ENCODE measurements around the gene CTCF.

Gene CTCF

DNA sequence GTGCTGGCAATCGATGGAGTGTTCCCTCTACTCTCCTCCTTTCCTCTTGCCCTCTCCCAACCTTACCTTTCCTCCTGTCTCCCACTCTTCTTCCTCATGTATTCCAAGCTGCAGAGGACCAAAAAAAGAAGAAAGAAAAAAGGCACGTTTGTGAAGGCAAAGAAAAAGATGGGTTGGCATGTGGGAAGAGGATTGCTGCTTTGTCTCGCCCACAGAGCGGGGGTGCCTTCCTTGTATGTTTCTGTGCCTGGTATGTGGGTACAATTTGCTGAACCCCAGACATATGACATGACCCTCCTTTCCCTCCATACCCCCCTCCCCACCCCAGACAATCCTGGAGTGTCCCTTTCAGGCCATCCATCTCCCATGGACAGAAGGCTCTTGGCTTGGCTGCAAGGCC is 13.1 kb upstream of the CTCF start:
- no peak for DNase-seq

DNA sequence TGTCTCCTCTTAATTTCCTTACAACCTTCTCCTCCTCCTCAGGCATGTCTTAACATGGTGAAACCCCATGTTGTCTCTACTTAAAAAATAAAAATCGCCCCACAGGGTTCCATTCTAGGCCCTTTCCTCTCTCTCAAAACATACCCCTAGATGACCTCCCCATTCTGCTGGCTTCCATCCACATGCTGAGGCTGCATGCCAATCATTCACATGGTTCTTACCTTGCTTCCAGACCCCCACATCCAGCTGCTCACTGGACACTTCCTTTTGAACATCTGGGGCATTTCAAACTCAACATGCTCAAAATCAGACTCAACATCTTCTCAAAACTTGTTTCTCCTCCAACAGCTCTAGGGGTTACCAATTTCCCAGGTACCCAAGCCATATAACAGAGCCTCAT is 12.4 kb upstream of the CTCF start:
- no peak for DNase-seq

DNA sequence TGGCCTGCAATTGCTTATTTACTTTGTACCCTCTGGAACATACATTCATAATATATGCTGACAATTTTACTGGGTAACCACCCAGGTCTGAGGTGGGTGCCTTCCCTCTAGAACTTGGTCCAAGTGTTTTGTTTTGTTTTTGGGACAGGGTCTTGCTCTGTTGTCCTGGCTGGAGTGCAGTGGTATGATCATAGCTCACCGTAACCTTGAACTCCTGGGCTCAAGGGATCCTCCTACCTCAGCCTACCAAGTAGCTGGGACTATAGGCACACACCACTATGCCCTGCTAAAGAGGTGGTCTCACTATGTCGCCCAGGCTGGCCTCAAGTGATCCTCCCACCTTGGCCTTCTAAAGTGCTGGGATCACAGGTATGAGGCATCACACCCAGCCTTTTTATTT is 11.2 kb upstream of the CTCF start:
- DNase-seq, result no peak

- no peak for DNase-seq
Measured at GRCh38 chr16:67551972-67552371, 10.4 kb upstream of the CTCF start.

- no peak for DNase-seq
Measured at GRCh38 chr16:67552476-67552875, 9.8 kb upstream of the CTCF start.

GRCh38 chr16:67555795-67556212 is 6.5 kb upstream of the CTCF start:
- peak in 2 of 5 experiments; percentile 42 to 88 for DNase-seq

DNA sequence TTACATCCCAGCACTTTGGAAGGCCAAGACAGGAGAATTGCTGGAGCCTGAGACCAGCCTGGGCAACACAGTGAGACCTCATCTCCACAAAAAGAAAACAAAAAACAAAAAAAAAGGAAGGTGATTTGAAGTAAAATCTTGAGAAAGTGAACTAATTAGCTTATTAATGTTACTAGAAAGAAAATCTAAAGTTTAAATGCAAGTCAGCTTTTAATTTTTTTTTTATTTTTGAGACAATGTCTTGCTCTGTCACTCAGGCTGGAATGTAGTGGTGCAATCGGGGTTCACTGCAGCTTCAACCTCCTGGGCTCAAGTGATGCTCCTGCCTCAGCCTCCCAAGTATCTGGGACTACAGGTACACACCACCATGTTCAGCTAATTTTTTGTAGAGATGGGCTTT is 3.5 kb upstream of the CTCF start:
- no peak for DNase-seq

GRCh38 chr16:67560827-67561342 is 1.4 kb upstream of the CTCF start:
- DNase-seq, result no peak

DNA sequence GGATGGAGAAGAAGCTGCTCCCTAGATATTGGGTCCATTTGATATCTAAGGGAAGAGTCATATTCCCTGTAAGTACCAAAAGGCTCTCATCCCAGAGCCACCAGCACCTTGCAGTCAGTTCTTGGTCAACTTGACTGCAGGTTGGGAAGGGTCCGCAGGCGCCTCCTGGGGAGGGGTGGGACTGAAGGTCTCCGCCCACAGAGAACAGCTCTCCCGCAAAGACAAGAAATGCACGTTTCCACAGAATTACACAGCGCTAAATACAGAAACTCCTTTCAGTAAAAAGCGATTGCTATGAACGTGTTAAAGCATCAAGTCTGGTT is 864 bp upstream of the CTCF start:
- no peak for DNase-seq

DNA sequence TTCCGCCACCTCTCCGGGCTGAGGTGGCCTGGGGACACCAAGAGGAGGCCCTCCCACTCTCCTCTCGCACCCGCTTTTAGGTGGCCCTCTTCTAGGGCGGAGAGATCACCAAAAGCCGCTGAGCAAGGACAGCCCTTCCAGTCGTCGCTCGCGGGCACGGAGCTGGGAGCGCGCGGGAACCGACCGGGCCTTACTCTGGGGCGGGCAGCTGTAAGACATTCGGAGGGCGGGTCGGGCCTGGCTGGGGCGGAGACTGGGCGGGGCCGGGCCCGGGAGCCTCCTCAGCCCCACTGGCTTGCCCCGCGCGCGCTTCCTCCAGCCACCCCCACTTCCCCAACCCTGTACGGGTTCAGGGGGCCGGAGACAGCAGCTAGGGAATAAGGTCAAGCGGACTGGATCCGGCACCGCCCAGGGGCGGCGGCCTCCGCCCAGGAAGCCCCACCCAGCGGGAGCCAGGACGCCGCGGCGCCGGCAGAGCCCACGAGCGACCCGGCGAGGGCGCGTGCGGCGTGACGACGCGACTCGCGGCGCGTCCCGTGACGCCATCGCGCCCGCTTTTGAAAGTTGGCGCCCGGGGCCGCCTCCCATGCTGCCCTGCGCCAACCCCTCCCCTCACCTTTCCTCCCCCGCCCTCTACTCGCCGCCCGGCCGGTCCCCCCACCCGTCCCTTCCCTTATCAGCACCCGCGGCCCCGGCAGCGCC is 351 bp upstream of the CTCF start:
- peak; percentile 93 to 99 (median 96) for DNase-seq

DNA sequence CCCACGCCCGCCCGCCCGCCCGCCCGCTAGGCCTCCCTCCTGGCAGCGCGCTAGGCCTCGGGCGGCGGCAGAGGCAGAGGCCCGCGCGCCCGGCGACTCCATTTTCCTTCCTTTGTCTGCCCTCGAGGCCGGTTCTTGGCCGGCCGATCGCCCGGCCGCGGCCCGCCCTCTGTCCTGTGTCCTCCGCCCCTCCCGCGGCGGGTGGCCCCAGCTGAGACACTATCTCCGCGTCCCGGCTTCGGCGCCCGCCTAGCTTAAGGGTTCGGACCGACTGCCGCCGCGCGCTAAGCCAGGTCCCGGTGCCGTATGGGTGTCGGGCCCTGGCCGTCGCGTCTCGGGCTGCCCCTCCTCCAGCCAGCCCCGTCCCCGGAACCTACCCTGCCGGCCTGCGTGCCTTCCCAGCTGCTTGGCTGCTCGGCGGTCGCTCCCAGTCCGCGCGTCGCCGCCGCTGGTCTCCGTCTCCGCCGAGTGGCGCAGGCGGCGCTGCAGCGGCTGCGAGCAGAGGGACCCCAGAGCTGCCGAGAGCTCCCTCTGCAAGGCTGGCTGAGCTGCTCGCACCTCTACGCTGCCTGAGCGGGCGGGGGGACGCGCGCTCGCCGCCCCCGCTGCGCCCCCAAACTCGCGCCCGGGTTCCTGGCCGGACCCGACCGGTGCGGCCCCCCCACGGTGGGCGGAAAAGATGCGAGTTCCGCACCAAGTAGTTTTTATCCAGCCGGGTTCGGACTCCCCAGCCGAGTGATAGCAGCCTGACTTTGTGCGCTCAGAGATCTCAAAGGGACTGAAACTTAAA is 787 bp downstream of the CTCF start:
- DNase-seq, result peak; percentile 35 to 79 (median 57)

DNA sequence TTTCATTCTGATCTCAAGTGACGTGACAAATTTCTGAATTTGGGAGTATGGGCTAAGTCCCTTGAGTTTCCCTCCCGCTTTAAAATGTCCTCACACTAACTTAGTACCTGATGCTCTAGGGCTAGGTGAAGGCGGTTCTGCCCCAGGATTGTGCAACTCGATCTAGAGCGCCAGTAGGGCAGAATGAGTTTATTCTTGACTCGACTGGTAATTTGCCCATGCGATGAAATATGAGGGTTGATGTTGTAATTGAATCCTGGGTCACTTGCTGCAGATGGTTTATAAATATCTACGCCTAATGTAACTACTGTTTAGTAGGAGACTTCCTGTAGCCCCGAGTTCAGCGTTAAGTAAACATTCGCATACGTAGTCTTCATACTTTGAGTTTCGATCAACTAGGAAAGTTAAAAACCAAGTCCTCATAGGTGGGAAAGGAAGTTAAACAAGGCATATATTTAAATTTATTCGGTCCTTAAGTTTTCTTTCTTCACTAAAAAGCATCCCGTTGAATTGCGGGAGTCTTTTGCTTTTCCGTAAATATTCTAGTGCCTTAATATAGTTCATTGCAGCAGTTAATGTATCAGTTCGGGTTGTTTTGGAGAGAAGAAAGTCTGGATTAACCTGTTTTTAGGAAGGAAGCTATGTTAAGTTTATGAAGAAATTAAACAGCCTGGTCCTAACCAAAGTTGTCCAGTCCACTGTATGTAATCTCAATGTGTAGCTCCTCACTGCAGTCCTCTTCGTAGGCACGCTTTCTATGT is 1.6 kb downstream of the CTCF start:
- DNase-seq, result peak in 2 of 5 experiments; percentile 27 to 72

DNA sequence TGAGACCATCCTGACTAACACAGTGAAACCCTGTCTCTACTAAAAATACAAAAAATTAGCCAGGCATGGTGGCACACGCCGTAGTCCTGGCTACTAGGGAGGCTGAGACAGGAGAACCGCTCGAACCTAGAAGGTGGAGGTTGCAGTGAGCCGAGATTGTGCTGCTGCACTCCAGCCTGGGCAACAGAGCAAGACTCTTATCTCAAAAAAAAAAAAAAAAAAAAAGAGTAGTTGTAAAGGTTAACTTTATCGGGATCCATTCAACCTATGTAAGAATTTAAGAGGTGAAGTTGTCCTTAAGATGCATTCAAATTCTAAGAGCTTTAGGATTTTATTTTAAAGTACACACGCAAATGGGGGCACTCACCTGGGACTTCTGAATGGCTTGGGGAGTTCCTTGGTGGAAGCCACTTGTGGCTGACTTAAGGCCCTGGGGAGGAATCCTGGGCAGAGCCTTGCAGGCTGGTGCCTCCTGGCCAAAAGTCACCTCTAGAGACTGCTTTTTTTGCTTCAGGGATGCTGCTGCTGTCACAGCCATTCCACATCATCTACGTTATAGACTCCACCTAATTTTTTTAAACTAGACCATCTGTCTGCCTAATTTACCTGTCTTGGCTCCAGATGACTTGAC is 3.3 kb downstream of the CTCF start:
- no peak for DNase-seq

GRCh38 chr16:67571464-67571863 is 9.1 kb downstream of the CTCF start:
- DNase-seq, result no peak

DNA sequence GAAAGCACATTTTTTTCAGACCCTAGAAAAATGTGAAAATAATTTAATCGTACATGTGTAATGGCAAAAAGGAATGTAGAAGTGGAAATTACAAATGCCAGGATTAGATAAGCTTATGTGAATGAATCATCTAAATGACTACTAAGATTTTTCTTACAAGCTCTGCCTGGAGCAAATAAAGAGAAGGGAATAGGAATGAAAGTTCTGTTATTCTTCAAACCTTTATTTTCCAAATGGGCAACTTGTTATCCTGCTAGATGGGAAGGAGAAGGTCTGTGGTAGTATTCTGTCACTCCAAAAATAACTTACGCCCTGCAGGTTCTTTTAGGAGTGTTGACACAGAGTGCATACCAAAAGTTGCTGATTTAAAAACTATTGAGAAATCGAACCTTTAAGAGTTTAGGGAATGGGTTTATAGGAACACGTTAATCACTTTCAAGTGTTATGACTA is 9.7 kb downstream of the CTCF start:
- DNase-seq, result no peak

GRCh38 chr16:67579686-67580085 is 17.4 kb downstream of the CTCF start:
- no peak for DNase-seq

DNA sequence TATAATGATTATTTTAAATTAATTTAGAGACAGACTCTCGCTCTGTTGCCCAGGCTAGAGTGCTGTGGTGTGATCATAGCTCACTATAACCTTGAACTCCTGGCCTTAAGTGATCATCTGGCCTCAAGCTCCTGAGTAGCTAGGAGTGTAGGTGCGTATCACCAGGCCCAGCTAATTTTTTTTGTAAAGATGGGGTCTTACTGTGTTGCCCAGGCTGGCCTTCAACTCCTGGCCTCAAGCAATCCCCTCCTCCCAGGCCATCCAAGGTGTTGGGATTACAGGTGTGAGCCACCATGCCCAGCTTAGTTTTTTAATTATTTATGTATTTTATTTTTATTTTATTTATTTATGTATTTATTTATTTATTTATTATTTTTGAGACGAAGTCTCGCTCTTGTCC is 17.9 kb downstream of the CTCF start:
- DNase-seq, result no peak

- no peak for DNase-seq
Measured at GRCh38 chr16:67593288-67593687, 31.0 kb downstream of the CTCF start.

DNA sequence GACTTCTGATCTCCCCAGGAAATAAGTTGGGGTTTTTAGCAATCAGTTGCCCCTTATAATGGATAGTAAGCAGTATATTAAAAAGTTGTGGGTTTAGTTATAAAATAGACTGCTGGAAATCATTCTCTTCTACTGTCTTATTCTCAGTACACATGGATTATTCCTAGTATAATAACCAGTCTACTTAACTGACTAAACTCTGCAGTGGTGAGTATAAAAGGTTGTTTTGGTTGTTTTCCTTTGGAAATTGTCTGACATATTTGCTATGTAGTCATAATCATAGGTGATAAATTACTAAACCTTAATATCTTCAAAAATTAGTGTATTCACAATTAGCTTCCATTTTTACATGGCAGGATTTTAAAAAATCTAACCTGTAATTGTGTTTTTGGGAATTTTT is 31.4 kb downstream of the CTCF start:
- DNase-seq, result no peak

GRCh38 chr16:67594256-67594915 is 32.1 kb downstream of the CTCF start:
- no peak for DNase-seq

DNA sequence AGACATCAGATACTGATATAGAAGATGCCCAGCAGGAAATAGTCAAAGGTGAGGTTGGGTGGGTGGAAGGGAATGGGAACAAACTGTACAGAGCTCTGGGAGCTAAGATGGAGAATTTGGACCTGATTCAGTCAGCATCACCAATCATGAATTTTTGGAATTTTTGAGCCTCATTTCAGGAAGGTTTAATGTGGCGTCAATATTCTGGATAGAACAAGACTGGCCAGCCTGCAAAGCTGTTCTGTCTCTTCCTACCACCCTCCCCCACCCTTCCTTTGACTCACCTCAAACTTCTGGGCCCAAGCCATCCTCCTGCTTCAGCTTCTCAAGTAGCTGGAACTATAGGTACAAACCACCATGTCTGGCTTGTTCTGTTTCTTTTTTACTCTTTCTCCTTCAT is 32.6 kb downstream of the CTCF start:
- peak in 1 of 5 experiments; percentile 34 for DNase-seq

GRCh38 chr16:67598527-67598926 is 36.2 kb downstream of the CTCF start:
- no peak for DNase-seq
